OCI-M1 (cell line): Measurements from ENCODE around the gene RTRAF.

Source experiments
- DNase-seq: peaks from one replicate; lab custom pipeline; 2025; lab: John Stamatoyannopoulos, UW

Gene RTRAF

GRCh38 chr14:51989293-51990234, at the start of gene RTRAF:
Gene RTRAF, plus strand, starts transcription at chr14:51989546. Its CDS starts 94 bp downstream, at chr14:51989640.
- peak; percentile 86 for DNase-seq

GRCh38 chr14:51939755-51940301, 49.5 kb upstream of the RTRAF start:
- no peak for DNase-seq

GRCh38 chr14:51942971-51943370, 46.4 kb upstream of the RTRAF start:
- DNase-seq = no peak

- DNase-seq = no peak
These were observed 39.3 kb upstream of the RTRAF start for GRCh38 chr14:51950007-51950406.

- no peak for DNase-seq
These were observed 37.7 kb upstream of the RTRAF start for GRCh38 chr14:51951656-51952055.

- DNase-seq = no peak
These were observed 35.3 kb upstream of the RTRAF start for GRCh38 chr14:51954031-51954430.

- no peak for DNase-seq
These were observed 34.7 kb upstream of the RTRAF start for GRCh38 chr14:51954657-51955056.

- DNase-seq = no peak
These were observed 31.4 kb upstream of the RTRAF start for GRCh38 chr14:51957950-51958349.

- DNase-seq = no peak
These were observed 29.4 kb upstream of the RTRAF start for GRCh38 chr14:51959928-51960327.

GRCh38 chr14:51960866-51961265, 28.5 kb upstream of the RTRAF start:
- peak; percentile 6 for DNase-seq

GRCh38 chr14:51962711-51963110, 26.6 kb upstream of the RTRAF start:
- DNase-seq = no peak

- no peak for DNase-seq
These were observed 26.1 kb upstream of the RTRAF start for GRCh38 chr14:51963286-51963685.

GRCh38 chr14:51967521-51967920, 21.8 kb upstream of the RTRAF start:
- no peak for DNase-seq

- DNase-seq = no peak
These were observed 19.4 kb upstream of the RTRAF start for GRCh38 chr14:51969852-51970540.

GRCh38 chr14:51972566-51972965, 16.8 kb upstream of the RTRAF start:
- no peak for DNase-seq

GRCh38 chr14:51977075-51977474, 12.3 kb upstream of the RTRAF start:
- peak; percentile 34 for DNase-seq

GRCh38 chr14:51978681-51979085, 10.7 kb upstream of the RTRAF start:
- peak; percentile 38 for DNase-seq

GRCh38 chr14:51979088-51979709, 10.1 kb upstream of the RTRAF start:
- peak; percentile 83 for DNase-seq

- DNase-seq = no peak
These were observed 8.0 kb upstream of the RTRAF start for GRCh38 chr14:51981218-51981854.

- no peak for DNase-seq
These were observed 1.1 kb upstream of the RTRAF start for GRCh38 chr14:51988221-51988620.

GRCh38 chr14:51990488-51990887, 1.1 kb downstream of the RTRAF start:
- no peak for DNase-seq
